Measurements from ENCODE around the gene B4GALNT2. TPM values are rescaled to one million over a fixed set of nuclear protein-coding genes. Genes with fewer than 3 reads are reported as not detected.
A peak's percentile ranks its signal among the peaks of the same experiment; 100 is the strongest.

The B4GALNT2 gene
- total RNA-seq, 1 experiment from 2014 or later, result 0.29 TPM

- Histone ChIP-seq H3K79me2 (ENCODE audit: low read length) (no peaks in the 10 kb centered on the region), H3K9me3 (ENCODE audit: low read length) (no peaks in the 10 kb centered on the region), H3K4me1 (ENCODE audit: insufficient read depth, low read length) (peaks cover 10% of the 10 kb centered on the region), H3K27ac (ENCODE audit: low read length) (peak overlapping the region; percentile 77), H3K36me3 (ENCODE audit: low read depth, low read length) (no peaks in the 10 kb centered on the region), H3K27me3 (ENCODE audit: low read length) (no peaks in the 10 kb centered on the region), H3K4me3 (ENCODE audit: low read length) (peak overlapping the region; percentile 79), H3K9ac (ENCODE audit: low read length) (peak overlapping the region; percentile 87), H3K9me2 (replicated peaks; ENCODE audit: low read length) (no peaks in the 10 kb centered on the region), H3K4me2 (ENCODE audit: low read length) (peak overlapping the region; percentile 79), H4K20me1 (ENCODE audit: low read length) (no peaks in the 10 kb centered on the region), H3F3A (ENCODE audit: low read length, unreplicated experiment) (no peaks in the 10 kb centered on the region), H2AFZ (ENCODE audit: low read length) (peak overlapping the region; percentile 76)
- peak; percentile 97 for DNase-seq
- CTCF ChIA-PET, result interaction anchor here (0.6 to 1.7 kb wide), 3 partner anchors 17 to 156 kb away, joined by 4 to 5 read pairs (median 4); no protein-coding TSS in a partner anchor
- POLR2A ChIA-PET (ENCODE audit: unreplicated experiment), result interaction anchor here (0.5 to 0.8 kb wide), 3 partner anchors 167 to 796 kb away, joined by 3 to 9 read pairs (median 3); no protein-coding TSS in a partner anchor
- intact Hi-C loops (cut with micrococcal nuclease), result loop anchor here (2.0 to 5.0 kb wide), 4 partner anchors 35 to 300 kb away; partner anchors contain the start of genes ATP5MC1 and SNF8
- peak; percentile 55 for ATAC-seq
- TSS peak; percentile 98 for BruUV-seq (replicated peaks)
- TF ChIP-seq CTCF (conservative IDR thresholded peaks at IDR 0.05; ENCODE audit: low read depth, low read length), result peak; percentile 55
- TF ChIP-seq EZH2phosphoT487 (IDR thresholded peaks at IDR 0.05; ENCODE audit: borderline replicate concordance, low read length), result no peak
These were observed 59.6 kb downstream of the B4GALNT2 start for GRCh38 chr17:49191917-49192741.

GRCh38 chr17:49193513-49194296 lies 61.1 kb downstream of the B4GALNT2 start:
- intact Hi-C loops (cut with micrococcal nuclease), result loop anchor here (2.0 to 5.0 kb wide), 4 partner anchors 33 to 301 kb away; partner anchors contain the start of genes ATP5MC1 and SNF8
- no peak for TF ChIP-seq EZH2phosphoT487 (IDR thresholded peaks at IDR 0.05; ENCODE audit: borderline replicate concordance, low read length)
- TF ChIP-seq CTCF (conservative IDR thresholded peaks at IDR 0.05; ENCODE audit: low read depth, low read length), result no peak
- TF ChIP-seq EZH2 (IDR thresholded peaks at IDR 0.05; ENCODE audit: low read length, unreplicated experiment), result no peak
- ATAC-seq (no peak), DNase-seq (peak; percentile 74)
- no TSS peak for BruUV-seq (replicated peaks)
- H3K27ac ChIP-seq (ENCODE audit: low read length), result peak overlapping the region; percentile 2; the same call in 1 of the 2 replicates
- H3F3A ChIP-seq (ENCODE audit: low read length, unreplicated experiment), result no peaks in the 10 kb centered on the region
- peaks cover 17% of the 10 kb centered on the region for H3K4me1 ChIP-seq (ENCODE audit: insufficient read depth, low read length)
- no peaks in the 10 kb centered on the region for H4K20me1 ChIP-seq (ENCODE audit: low read length)
- H3K4me2 ChIP-seq (ENCODE audit: low read length), result peak overlapping the region; percentile 79
- H3K9me3 ChIP-seq (ENCODE audit: low read length), result no peaks in the 10 kb centered on the region
- no peaks in the 10 kb centered on the region for H3K36me3 ChIP-seq (ENCODE audit: low read depth, low read length)
- H3K79me2 ChIP-seq (ENCODE audit: low read length), result no peaks in the 10 kb centered on the region
- no peaks in the 10 kb centered on the region for H3K9me2 ChIP-seq (replicated peaks; ENCODE audit: low read length)
- peak overlapping the region; percentile 79 for H3K4me3 ChIP-seq (ENCODE audit: low read length)
- CTCF ChIA-PET, result no interaction called here
- H2AFZ ChIP-seq (ENCODE audit: low read length), result peak overlapping the region; percentile 75
- peak overlapping the region; percentile 47 for H3K9ac ChIP-seq (ENCODE audit: low read length)
- POLR2A ChIA-PET (ENCODE audit: unreplicated experiment), result interaction anchor here (0.6 kb wide), 1 partner anchor 956 kb away, joined by 4 read pairs; no protein-coding TSS in a partner anchor
- no peaks in the 10 kb centered on the region for H3K27me3 ChIP-seq (ENCODE audit: low read length)

Measured in PC-3 (cell line).